ENCODE results near the gene SLC35D1. TPM values are rescaled to one million over a fixed set of nuclear protein-coding genes. Genes with fewer than 3 reads are reported as not detected.

The SLC35D1 gene
- total and polyA plus RNA-seq, 2 of the 8 experiments (the other 6 are each of a cell fraction or from before 2014, with no cell fraction given) = 1.2 to 2.7 TPM

- TF ChIP-seq SP4 (IDR thresholded peaks at IDR 0.05; ENCODE audit: low read length) (no peak), MAFK (IDR thresholded peaks at IDR 0.05; ENCODE audit: low read depth, low read length) (no peak), PHF8 (conservative IDR thresholded peaks at IDR 0.05; ENCODE audit: low read depth, low read length) (no peak), ZNF274 (IDR thresholded peaks at IDR 0.05; ENCODE audit: borderline replicate concordance, extremely low read depth, low read length) (no peak), SIX5 (IDR thresholded peaks at IDR 0.05; ENCODE audit: low read depth, low read length) (no peak)
These were observed 71.2 kb downstream of the SLC35D1 start (continued) for GRCh38 chr1:66982561-66983260.
